A673 (cell line): ENCODE data around the gene AP3B2. TPM values are rescaled to one million over a fixed set of nuclear protein-coding genes. Genes with fewer than 3 reads are reported as not detected.

Experiments used
- BruUV-seq: library from RNA; stranded (reverse); fragments of 400-500 nt; replicated peaks from 2 replicates; lab custom pipeline; 2021; lab: Mats Ljungman, UMichigan
- CTCF ChIA-PET: fragments of 300-600 bp; sonication (Branson Sonifier 250); formaldehyde crosslinking; loops from one replicate; lab custom pipeline; 2022; ENCODE audit warnings: antibody characterized with exemption; lab: Charles Lee
- POLR2A ChIA-PET: fragments of 300-600 bp; sonication (Branson Sonifier 250); formaldehyde crosslinking; loops from one replicate; lab custom pipeline; 2022; ENCODE audit warnings: antibody characterized with exemption; ENCODE audit not compliant: low non-redundant PET; lab: Charles Lee
- DNase-seq: peaks from one replicate; pipeline ENCODE4 v3.0.0-alpha.2; 2015; ENCODE audit warnings: low spot score
- H3K27ac ChIP-seq: fragments of 200-600 bp; sonication (generic); 2 replicates; pipeline ENCODE4 v1.5.1; 2016; ENCODE audit warnings: mixed run types, low read depth, mild to moderate bottlenecking, mixed read lengths, antibody characterized with exemption, low read length; ENCODE audit not compliant: poor library complexity, severe bottlenecking
- H3K27me3 ChIP-seq: fragments of 200-600 bp; sonication (generic); replicated peaks from 2 replicates; pipeline ENCODE4 v1.6.1; 2017; ENCODE audit warnings: mixed run types, low read depth, mild to moderate bottlenecking, mixed read lengths, antibody characterized with exemption, low read length; ENCODE audit not compliant: insufficient read depth, poor library complexity
- H3K36me3 ChIP-seq: fragments of 200-600 bp; sonication (generic); 2 replicates; pipeline ENCODE4 v1.6.1; 2016; ENCODE audit warnings: mixed run types, mild to moderate bottlenecking, mixed read lengths, antibody characterized with exemption, low read length; ENCODE audit not compliant: insufficient read depth, poor library complexity, severe bottlenecking
- H3K4me1 ChIP-seq: fragments of 200-600 bp; sonication (generic); 2 replicates; pipeline ENCODE4 v1.6.1; 2017; ENCODE audit warnings: mixed run types, mild to moderate bottlenecking, mixed read lengths, antibody characterized with exemption, low read length; ENCODE audit not compliant: insufficient read depth, poor library complexity, severe bottlenecking
- H3K4me3 ChIP-seq: fragments of 200-600 bp; sonication (generic); 2 replicates; pipeline ENCODE4 v1.5.1; 2016; ENCODE audit warnings: low read depth, mixed run types, mild to moderate bottlenecking, mixed read lengths, low read length; ENCODE audit not compliant: poor library complexity, severe bottlenecking
- H3K9me3 ChIP-seq: fragments of 200-600 bp; sonication (generic); 2 replicates; pipeline ENCODE4 v1.6.1; 2016; ENCODE audit warnings: mixed run types, low read depth, mild to moderate bottlenecking, mixed read lengths, antibody characterized with exemption, low read length; ENCODE audit not compliant: poor library complexity, severe bottlenecking
- EZH2 ChIP-seq: fragments of 200-600 bp; sonication (generic); IDR thresholded peaks from 2 replicates; pipeline ENCODE4 v1.6.1; 2017; ENCODE audit warnings: borderline replicate concordance, low read depth, mild to moderate bottlenecking, mixed read lengths, antibody characterized with exemption, low read length; ENCODE audit not compliant: poor library complexity, severe bottlenecking
- intact Hi-C: fragments of 100-400 bp; cut with micrococcal nuclease; formaldehyde crosslinking; loops from one replicate; pipeline ENCODE4 v1.10.0; 2022; ENCODE audit not compliant: unreplicated experiment
- total RNA-seq: library from RNA; stranded (reverse); gene quantifications from 2 replicates; pipeline ENCODE4 v1.2.3, GENCODE V29; 2021
- TF ChIP-seq, protein P1 (sequence below): fragments of 300-800, 200-600 bp; sonication (generic); conservative IDR thresholded peaks from 2 replicates; pipeline ENCODE4 v1.5.1; 2017; ENCODE audit warnings: low read depth, mild to moderate bottlenecking, antibody characterized with exemption, low read length, moderate library complexity, mixed read lengths

Gene AP3B2
- total RNA-seq, 1 experiment from 2014 or later, result 19.0 TPM

- no peak overlapping the region for H3K27ac ChIP-seq
- intact Hi-C loops, result no loop called here
- no peak for TF ChIP-seq EZH2
- TF ChIP-seq, protein P1, sequence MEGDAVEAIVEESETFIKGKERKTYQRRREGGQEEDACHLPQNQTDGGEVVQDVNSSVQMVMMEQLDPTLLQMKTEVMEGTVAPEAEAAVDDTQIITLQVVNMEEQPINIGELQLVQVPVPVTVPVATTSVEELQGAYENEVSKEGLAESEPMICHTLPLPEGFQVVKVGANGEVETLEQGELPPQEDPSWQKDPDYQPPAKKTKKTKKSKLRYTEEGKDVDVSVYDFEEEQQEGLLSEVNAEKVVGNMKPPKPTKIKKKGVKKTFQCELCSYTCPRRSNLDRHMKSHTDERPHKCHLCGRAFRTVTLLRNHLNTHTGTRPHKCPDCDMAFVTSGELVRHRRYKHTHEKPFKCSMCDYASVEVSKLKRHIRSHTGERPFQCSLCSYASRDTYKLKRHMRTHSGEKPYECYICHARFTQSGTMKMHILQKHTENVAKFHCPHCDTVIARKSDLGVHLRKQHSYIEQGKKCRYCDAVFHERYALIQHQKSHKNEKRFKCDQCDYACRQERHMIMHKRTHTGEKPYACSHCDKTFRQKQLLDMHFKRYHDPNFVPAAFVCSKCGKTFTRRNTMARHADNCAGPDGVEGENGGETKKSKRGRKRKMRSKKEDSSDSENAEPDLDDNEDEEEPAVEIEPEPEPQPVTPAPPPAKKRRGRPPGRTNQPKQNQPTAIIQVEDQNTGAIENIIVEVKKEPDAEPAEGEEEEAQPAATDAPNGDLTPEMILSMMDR, result no peak
- H3K27me3 ChIP-seq, result peaks cover 10% of the 10 kb centered on the region
- BruUV-seq, result no TSS peak
- ChIA-PET POLR2A (no interaction called here), CTCF (no interaction called here)
- DNase-seq, result no peak
- H3K9me3 ChIP-seq, result no peaks in the 10 kb centered on the region
- H3K4me3 ChIP-seq, result no peak overlapping the region
- H3K36me3 ChIP-seq, result no peaks in the 10 kb centered on the region
- no peaks in the 10 kb centered on the region for H3K4me1 ChIP-seq
Observed at GRCh38 chr15:82625136-82625535, 84.5 kb downstream of the AP3B2 start.

GRCh38 chr15:82624438-82624837 is 85.2 kb downstream of the AP3B2 start:
- BruUV-seq, result no TSS peak
- intact Hi-C loops, result no loop called here
- Histone ChIP-seq H3K27me3 (peaks cover 7% of the 10 kb centered on the region), H3K9me3 (no peaks in the 10 kb centered on the region), H3K27ac (no peak overlapping the region), H3K36me3 (no peaks in the 10 kb centered on the region), H3K4me3 (no peak overlapping the region), H3K4me1 (no peaks in the 10 kb centered on the region)
- TF ChIP-seq, protein P1, result no peak
- no peak for TF ChIP-seq EZH2
- ChIA-PET CTCF (no interaction called here), POLR2A (no interaction called here)
- DNase-seq, result no peak

- DNase-seq, result no peak
- Histone ChIP-seq H3K4me1 (no peaks in the 10 kb centered on the region), H3K36me3 (no peaks in the 10 kb centered on the region), H3K27ac (no peak overlapping the region), H3K27me3 (peaks cover 7% of the 10 kb centered on the region), H3K9me3 (no peaks in the 10 kb centered on the region), H3K4me3 (no peak overlapping the region)
- intact Hi-C loops, result no loop called here
- TF ChIP-seq EZH2, result no peak
- TF ChIP-seq, protein P1, result no peak
- no TSS peak for BruUV-seq
- ChIA-PET POLR2A (no interaction called here), CTCF (no interaction called here)
Observed at GRCh38 chr15:82624008-82624407, 85.7 kb downstream of the AP3B2 start.
